ENCODE results near the gene MMP25. TPM values are rescaled to one million over a fixed set of nuclear protein-coding genes. Genes with fewer than 3 reads are reported as not detected.

The MMP25 gene, protein sequence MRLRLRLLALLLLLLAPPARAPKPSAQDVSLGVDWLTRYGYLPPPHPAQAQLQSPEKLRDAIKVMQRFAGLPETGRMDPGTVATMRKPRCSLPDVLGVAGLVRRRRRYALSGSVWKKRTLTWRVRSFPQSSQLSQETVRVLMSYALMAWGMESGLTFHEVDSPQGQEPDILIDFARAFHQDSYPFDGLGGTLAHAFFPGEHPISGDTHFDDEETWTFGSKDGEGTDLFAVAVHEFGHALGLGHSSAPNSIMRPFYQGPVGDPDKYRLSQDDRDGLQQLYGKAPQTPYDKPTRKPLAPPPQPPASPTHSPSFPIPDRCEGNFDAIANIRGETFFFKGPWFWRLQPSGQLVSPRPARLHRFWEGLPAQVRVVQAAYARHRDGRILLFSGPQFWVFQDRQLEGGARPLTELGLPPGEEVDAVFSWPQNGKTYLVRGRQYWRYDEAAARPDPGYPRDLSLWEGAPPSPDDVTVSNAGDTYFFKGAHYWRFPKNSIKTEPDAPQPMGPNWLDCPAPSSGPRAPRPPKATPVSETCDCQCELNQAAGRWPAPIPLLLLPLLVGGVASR
- total RNA-seq, result under 0.01 and 0.24 TPM in 2 replicates

GRCh38 chr16:3045758-3046640, at the start of gene MMP25:
Gene MMP25 (plus strand): TSS chr16:3046561. CDS start chr16:3046918, 357 bp downstream.

GRCh38 chr16:3012828-3013420, 33.4 kb upstream of the MMP25 start, which contains the start of gene CLDN9:
Gene CLDN9 (plus strand): TSS chr16:3012923. CDS start chr16:3013363, 440 bp downstream.

DNA sequence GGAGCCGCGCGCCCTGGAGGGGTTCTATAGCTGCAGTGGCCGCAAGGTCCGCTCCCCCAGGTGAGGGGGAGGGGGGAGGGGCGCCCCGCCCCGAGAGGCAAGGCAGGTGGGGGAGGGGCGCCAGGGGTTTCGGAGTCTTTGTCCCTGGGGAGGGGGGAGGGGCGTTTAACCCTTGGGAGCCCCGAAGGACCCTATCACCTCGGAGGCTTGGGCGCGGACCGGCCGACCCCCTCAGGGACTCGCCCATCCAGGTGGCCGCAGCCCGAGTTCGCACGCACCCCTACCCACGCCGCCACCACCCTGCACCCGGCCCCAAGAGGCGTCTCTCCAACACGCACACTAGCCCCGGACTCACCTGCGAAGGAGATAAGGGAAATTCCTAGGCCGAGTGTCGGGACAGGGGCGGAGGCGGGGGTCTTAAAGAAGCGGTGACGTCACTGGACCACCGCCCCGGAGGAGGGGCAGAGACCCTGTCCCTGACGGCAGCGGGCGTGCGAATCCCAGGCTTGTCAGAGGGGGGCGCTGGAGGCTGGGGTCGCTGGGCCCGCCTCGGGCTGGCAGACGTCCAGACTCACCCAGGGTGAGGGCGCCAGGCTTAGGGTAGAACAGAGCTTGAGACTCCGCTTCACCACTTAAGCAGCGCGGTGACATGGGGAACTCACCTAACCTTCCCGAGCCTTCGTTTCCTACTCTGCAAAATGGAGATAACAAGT, 28.4 kb upstream of the MMP25 start, which contains the start of gene CLDN6:
Gene CLDN6 (minus strand): TSS at position 390 of the 713 bp plus-strand sequence. CDS start 2,162 bp downstream, outside the sequence.

GRCh38 chr16:3020247-3020603, 26.1 kb upstream of the MMP25 start, which contains the start of gene TNFRSF12A:
Gene TNFRSF12A (plus strand): TSS chr16:3020368. CDS start chr16:3020398, 30 bp downstream.

DNA sequence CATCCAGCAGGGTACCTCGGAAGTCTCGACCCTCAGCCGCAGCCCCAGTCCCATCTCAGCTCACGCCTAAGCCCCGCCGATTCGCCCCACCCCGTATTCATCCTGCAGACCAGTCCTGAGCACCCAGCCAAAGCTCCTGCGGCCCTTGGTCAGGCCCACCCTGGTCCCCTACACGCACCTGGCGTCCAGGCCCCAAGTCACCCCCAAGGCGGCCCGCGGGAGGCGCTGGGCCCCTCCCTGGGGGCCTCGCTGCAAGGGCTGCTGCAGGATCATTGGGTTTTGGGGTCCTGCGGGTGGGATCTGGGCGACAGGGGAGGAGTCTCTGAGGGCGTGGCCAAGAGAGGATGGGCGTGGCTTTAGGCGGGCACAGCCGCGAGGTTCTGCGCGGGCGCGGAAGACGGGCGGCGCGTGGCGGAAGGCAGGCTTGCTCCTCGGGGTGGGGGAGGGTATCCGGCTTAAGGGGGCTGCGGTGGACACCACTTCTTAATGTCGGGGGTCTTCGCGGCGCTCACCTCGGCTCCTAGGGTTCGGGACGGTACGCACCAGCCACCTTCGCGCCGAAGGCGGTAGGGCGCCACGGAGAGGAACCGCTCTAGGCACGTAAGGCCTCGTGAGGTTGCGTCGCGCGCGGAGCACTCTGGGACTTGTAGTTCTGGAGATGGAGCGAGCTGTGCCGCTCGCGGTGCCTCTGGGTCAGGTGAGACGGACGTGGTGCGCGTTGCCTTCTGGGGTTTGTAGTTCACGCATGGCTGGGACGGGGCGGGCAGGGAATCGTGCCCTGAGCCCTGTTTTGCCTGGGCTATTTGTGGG, 22.5 kb upstream of the MMP25 start, which contains the start of the genes HCFC1R1 and THOC6:
Gene HCFC1R1 (minus strand): TSS at position 274 of the 810 bp plus-strand sequence. CDS start 1 bp downstream, at position 273.
Gene THOC6 (plus strand): TSS at position 367 of the 810 bp plus-strand sequence. CDS start 292 bp downstream, at position 659.

DNA sequence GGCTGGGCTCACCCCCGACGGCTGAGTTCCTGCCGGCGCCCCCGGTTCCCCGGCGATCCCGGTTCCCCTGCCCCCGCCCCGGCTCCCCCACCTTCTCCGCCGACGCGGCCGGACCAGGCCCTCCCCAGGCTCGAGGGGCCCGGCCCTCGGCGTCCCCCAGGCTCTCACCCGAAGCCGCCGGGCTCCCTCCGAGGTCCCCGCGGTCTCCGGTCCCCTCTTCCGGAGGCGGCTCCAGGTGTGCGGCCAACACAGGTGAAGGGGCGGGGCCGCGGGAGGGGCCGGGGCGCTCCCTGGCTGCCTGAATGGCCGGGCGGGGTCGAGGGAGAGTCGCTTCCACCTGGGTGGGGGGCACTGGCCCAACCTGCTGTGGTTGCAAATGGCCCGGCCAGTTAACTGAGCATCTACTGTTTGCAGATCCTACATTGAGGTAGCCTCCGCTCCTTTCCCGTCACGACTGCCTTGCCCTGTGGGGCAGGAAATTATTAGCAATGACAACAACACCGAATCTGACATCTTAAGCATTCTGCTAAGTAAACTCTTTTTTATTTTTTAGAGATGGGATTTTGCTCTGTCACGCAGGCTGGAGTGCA, 9.5 kb upstream of the MMP25 start, which contains the start of gene BICDL2:
Gene BICDL2 (minus strand): TSS at position 219 of the 590 bp plus-strand sequence. CDS start 1,448 bp downstream, outside the sequence.

DNA sequence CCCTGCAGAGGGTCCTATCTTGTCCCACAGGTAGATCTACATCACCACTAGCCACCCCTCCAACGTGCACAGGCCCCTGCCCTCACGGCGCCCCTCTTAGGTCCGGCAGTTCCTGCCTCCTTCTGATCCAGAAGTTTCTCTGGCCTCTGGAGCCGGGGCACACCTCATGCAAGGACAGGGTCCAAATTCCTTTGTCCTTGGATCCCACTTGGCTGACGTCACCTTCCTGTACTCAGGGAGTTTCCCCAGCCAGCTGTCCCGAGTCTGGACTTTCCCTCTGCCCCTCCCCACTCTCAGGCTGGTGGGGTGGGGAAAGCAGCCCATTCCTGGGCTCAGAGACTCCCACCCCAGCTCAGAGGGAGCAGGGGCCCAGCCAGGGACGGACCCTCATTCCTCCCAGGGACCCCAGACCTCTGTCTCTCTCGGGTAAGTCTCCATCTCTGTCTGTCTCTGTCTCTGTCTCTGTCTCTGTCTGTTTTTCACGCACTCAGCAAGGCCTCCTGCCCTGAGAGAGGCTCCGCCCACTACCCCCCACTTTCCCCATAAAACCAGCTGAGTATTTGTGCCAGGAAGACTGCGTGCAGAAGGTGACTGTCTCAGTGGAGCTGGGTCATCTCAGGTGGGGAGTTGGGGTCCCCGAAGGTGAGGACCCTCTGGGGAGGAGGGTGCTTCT, 18.8 kb downstream of the MMP25 start, which contains the start of gene IL32:
Gene IL32 (plus strand): TSS at position 572 of the 673 bp plus-strand sequence. CDS start 172 bp downstream, outside the sequence.

GRCh38 chr16:3098459-3099394, 52.4 kb downstream of the MMP25 start, which contains the start of gene ZSCAN10:
Gene ZSCAN10 (minus strand): TSS chr16:3099294. CDS start chr16:3092937, 6,357 bp downstream.

Other genes starting within 250 kb of the MMP25 start
- gene PRSS41, start 248.1 kb upstream of the MMP25 start, total RNA-seq, result not detected in 2 replicates
- gene PRSS21, start 229.3 kb upstream of the MMP25 start, total RNA-seq, result 5.8 and 8.7 TPM in 2 replicates
- gene ZG16B, start 216.3 kb upstream of the MMP25 start, total RNA-seq, result 0.64 and 1.4 TPM in 2 replicates
- 8.3 and 21.0 TPM in 2 replicates for gene PRSS22, start 188.4 kb upstream of the MMP25 start, total RNA-seq
- gene FLYWCH2, start 163.3 kb upstream of the MMP25 start, total RNA-seq, result 39.2 and 75.9 TPM in 2 replicates
- gene FLYWCH1, start 134.6 kb upstream of the MMP25 start, total RNA-seq, result 41.9 and 48.4 TPM in 2 replicates
- 3.2 and 30.1 TPM in 2 replicates for gene KREMEN2, start 82.3 kb upstream of the MMP25 start, total RNA-seq
- gene PAQR4, start 77.2 kb upstream of the MMP25 start, total RNA-seq, result 7.2 and 17.4 TPM in 2 replicates
- 0.43 and 1.9 TPM in 2 replicates for gene PKMYT1, start 66.1 kb upstream of the MMP25 start, total RNA-seq
- not detected in 2 replicates for gene CLDN9, start 33.6 kb upstream of the MMP25 start, total RNA-seq
- 0.21 and 4.8 TPM in 2 replicates for gene CLDN6, start 28.4 kb upstream of the MMP25 start, total RNA-seq
- gene TNFRSF12A, start 26.2 kb upstream of the MMP25 start, total RNA-seq, result 336 and 560 TPM in 2 replicates
- 8.3 and 21.7 TPM in 2 replicates for gene HCFC1R1, start 22.6 kb upstream of the MMP25 start, total RNA-seq
- 20.9 and 35.4 TPM in 2 replicates for gene THOC6, start 22.5 kb upstream of the MMP25 start, total RNA-seq
- 10.4 and 11.3 TPM in 2 replicates for gene BICDL2, start 9.6 kb upstream of the MMP25 start, total RNA-seq
- gene IL32, start 19.1 kb downstream of the MMP25 start, total RNA-seq, result 1.1 and 115 TPM in 2 replicates
- gene ZSCAN10, start 52.7 kb downstream of the MMP25 start, total RNA-seq, result not detected in 2 replicates
- 23.9 and 35.2 TPM in 2 replicates for gene ZNF205, start 66.0 kb downstream of the MMP25 start, total RNA-seq
- 9.2 and 12.6 TPM in 2 replicates for gene ZNF213, start 88.5 kb downstream of the MMP25 start, total RNA-seq
- gene OR1F1, start 141.6 kb downstream of the MMP25 start, total RNA-seq, result not detected in 2 replicates
- gene ZNF200, start 188.6 kb downstream of the MMP25 start, total RNA-seq, result 7.7 and 8.7 TPM in 2 replicates
- gene MEFV, start 210.1 kb downstream of the MMP25 start, total RNA-seq, result under 0.01 TPM in 1 of 2 replicates, not detected in the other
- 57.1 and 69.9 TPM in 2 replicates for gene ZNF263, start 236.9 kb downstream of the MMP25 start, total RNA-seq

Measured in tracheal epithelial cell (primary cell).